SIG-M5 treated with dmso at 0.1 percent for 504 hours (cell line): ENCODE measurements around the gene CEP162.
"Not testable (repeated sequence)": the region's sequence is repeated elsewhere in the genome, so short reads cannot be mapped to it uniquely, and the experiment has no call there.

Experiments used
- DNase-seq: peaks from one replicate; lab custom pipeline; 2025; ENCODE audit not compliant: unreplicated experiment; lab: John Stamatoyannopoulos, UW

Gene CEP162

GRCh38 chr6:84227434-84228197 is at the start of gene CEP162:
CEP162 (minus strand) TSS chr6:84227643; CDS start chr6:84226393, 1,250 bp downstream.
- DNase-seq = peak; percentile 77

- DNase-seq = no peak
Observed at GRCh38 chr6:84274856-84275255, 47.4 kb upstream of the CEP162 start.

DNA sequence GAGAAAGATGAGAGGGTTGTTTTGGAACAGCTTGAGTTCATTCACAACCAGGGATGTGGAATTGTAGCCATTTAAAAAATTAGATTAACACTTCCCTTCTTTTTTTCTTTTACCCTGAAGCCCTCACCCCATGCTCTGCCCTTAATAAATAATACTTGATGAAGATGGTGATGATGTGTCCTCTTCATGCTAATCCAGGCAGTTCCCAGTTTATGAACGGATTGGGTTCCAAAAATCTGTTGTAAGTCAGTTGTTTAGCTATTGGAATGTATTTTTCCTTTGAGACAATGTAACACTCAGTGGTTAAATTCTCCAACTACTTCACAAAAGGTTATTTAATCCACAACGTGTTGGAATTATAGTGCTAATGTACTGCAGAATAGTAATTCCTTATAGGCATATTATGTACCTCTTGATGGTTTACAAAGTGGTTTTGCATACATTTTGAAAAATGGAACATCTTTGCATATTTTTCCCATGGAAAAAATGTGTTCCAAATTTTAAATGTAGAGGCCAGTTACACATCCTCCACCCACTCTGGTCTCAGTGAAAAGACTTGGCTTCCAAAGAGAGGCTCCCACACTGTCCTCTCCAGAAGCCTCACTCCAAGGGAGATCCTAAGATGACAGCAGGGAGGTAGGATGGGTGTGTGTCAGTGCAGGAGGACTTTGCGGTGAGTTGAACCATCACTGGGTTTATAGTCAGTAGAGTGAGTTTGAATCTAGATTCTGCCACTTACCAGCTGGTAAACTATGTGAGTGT is 45.8 kb upstream of the CEP162 start:
- DNase-seq = no peak

DNA sequence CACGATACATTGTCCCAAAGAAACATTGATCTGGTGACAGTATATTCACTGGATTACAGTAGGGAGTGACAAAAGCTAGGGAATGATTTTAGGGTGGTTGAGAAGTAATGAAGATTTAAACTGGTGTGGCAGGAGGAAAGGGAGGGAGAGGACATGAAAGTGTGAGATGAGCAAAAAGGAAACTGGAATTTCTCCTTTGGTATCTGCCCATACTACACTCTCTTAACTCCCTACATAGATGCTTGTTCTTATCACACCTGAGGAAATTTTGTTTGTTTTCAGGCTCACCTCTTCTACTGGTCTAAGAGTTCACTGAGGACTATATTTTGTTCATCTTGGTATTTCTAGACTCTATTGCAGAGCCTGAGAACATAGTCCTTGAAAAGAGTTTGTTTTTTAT is 44.9 kb upstream of the CEP162 start:
- DNase-seq = no peak

DNA sequence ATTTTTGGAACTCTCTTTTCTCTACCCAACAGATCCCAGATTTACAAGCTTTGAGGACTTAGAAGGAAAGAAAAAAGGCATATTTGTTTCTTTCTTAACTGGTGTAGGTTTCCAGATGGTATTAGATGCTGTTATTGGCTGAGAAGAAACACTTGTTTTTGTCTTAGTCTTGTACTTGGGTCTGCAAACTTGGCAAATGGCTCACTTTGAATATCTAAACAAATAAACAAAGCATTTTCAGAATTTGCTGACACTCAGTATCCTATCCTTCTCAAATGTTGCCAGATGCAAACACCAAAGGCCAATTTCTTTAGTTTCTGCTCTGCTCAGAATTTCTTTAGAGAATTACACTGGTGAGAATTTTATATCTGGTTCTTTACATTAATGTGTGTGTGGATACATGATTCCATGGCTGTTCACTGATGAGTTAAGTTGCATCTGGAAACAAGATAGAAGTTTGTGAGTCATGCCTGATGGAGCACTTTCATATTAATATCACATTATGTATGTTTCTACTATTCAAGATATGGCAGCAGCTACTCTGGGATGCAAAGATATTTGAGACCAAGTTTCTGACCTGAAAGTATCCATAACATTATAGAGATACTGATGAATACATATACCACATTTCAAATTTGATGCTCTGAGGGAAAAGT is 43.7 kb upstream of the CEP162 start:
- no peak for DNase-seq

- DNase-seq = no peak
Observed at GRCh38 chr6:84269947-84270733, 42.7 kb upstream of the CEP162 start.

DNA sequence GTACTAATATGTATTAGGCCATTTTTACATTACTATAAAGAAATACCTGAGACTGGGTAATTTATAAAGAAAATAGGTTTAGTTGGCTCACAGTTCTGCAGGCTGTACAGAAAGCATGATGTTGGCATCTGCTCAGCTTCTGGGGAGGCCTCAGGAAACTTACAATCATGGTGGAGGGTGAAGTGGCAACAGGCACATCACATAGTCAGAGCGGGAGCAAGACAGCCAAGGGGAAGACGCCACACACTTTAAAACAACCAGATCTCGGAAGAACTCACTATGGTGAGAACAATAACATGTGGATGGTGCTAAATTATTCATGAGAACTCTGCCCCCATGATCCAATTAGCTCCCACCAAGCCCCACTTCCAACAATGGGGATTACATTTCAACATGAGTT is 41.3 kb upstream of the CEP162 start:
- DNase-seq = no peak

GRCh38 chr6:84263557-84263956 is 36.1 kb upstream of the CEP162 start:
- no peak for DNase-seq

GRCh38 chr6:84260926-84261325 is 33.5 kb upstream of the CEP162 start:
- DNase-seq = no peak

GRCh38 chr6:84260196-84260595 is 32.8 kb upstream of the CEP162 start:
- DNase-seq = no peak

DNA sequence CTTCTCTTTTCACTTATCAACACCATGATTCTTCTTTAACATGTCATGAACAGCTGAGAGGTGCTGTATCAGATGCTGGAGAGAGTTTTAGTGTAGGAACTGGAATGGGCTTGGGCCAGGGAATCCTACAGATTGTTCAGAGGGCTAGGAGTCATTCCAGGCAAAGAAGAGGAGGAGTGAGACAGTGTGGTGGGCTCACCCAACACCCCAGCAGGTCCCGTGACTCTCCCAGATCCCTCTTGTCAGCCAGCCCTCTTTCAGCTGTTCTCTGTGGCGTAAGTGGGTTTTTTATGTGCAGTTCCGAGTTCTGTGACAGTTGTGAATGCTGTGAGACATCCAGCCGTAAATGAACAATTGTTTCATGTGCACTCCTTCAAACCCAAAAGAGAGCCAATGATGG is 31.4 kb upstream of the CEP162 start:
- no peak for DNase-seq

DNA sequence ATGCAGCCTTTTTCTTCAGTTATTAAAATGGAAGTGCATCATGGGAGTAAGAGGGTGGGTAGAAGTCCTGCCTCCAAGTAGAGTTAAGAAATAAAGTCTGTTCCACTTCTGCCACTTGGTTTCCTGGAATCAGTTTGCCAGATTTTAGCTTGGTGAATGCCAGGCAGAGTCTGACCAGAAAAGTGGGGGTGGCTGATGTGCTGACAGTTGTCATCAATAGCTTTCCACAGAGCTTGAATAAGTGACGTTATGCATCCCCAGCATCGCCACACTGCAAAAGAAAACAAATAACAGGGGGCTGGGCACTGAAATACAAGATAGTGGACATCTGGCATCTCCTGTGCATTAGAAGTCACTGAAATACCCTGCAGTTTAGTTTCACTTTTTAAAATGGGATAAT is 30.8 kb upstream of the CEP162 start:
- DNase-seq = no peak

- no peak for DNase-seq
Observed at GRCh38 chr6:84255641-84256040, 28.2 kb upstream of the CEP162 start.

- no peak for DNase-seq
Observed at GRCh38 chr6:84253380-84253779, 25.9 kb upstream of the CEP162 start.

DNA sequence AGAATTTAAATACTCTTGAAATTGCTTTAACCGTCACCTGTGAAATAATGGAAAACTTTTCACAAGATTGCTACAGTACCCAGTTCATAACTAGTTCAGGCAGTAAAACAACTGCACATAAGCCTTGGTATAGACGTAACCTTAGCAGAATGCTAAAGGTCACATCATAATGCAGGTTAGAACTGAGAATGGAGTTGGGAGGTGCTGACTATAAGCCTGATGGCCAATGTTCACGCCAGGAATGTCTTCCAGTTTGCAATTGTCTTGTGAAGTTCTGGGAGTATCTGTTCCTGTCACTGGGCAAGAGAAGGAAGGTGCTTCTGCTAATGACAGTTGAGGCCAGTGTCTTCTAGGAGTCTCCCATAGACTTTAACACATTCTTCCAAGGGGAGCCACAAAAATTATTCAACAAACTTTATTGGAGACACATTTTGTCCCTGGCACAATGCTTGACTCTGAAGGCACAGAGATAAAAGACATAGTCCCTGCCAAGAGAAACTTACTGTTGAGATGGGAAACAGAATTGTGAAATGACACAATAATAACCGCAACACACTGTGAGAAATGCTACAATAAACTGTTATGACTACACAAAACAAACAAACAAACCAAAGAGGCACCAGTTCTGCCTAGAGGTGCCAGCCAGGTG is 24.6 kb upstream of the CEP162 start:
- no peak for DNase-seq

GRCh38 chr6:84249724-84250123 is 22.3 kb upstream of the CEP162 start:
- DNase-seq = no peak

- not testable (repeated sequence) for DNase-seq
Observed at GRCh38 chr6:84244416-84245081, 17.1 kb upstream of the CEP162 start.

- DNase-seq = no peak
Observed at GRCh38 chr6:84243240-84243639, 15.8 kb upstream of the CEP162 start.

- no peak for DNase-seq
Observed at GRCh38 chr6:84242265-84242664, 14.8 kb upstream of the CEP162 start.

- DNase-seq = no peak
Observed at GRCh38 chr6:84228198-84228543, 728 bp upstream of the CEP162 start.
